OCI-LY7 (cell line): Measurements from ENCODE around the gene C20orf173. TPM values are rescaled to one million over a fixed set of nuclear protein-coding genes. Genes with fewer than 3 reads are reported as not detected.

Source experiments
- BruUV-seq: library from RNA; stranded (reverse); fragments of 400-500 nt; replicated peaks from 2 replicates; lab custom pipeline; 2021; lab: Mats Ljungman, UMichigan
- CTCF ChIA-PET: fragments of 300-600 bp; sonication (Branson Sonifier 250); formaldehyde crosslinking; loops from one replicate; lab custom pipeline; 2022; ENCODE audit warnings: antibody characterized with exemption; ENCODE audit not compliant: unreplicated experiment; lab: Charles Lee
- POLR2A ChIA-PET: fragments of 300-600 bp; sonication (Branson Sonifier 250); formaldehyde crosslinking; loops from one replicate; lab custom pipeline; 2022; ENCODE audit warnings: antibody characterized with exemption; lab: Charles Lee
- DNase-seq: peaks from one replicate; pipeline ENCODE4 v3.0.0-alpha.2; 2015; ENCODE audit warnings: low spot score
- H2AFZ ChIP-seq: fragments of 200-600 bp; sonication (generic), shearing (Covaris generic); 2 replicates; pipeline ENCODE4 v1.6.1; 2014; ENCODE audit warnings: mild to moderate bottlenecking, antibody characterized with exemption, low read length, moderate library complexity
- H3K27ac ChIP-seq: fragments of 200-600 bp; sonication (generic); 2 replicates; pipeline ENCODE4 v1.5.1; 2014; ENCODE audit warnings: mixed run types, low read depth, mild to moderate bottlenecking, moderate library complexity, low read length, inconsistent platforms; ENCODE audit not compliant: poor library complexity, severe bottlenecking
- H3K36me3 ChIP-seq: fragments of 200-600 bp; sonication (generic); 2 replicates; pipeline ENCODE4 v1.6.1; 2014; ENCODE audit warnings: mild to moderate bottlenecking, antibody characterized with exemption, low read length, moderate library complexity, mixed read lengths; ENCODE audit not compliant: insufficient read depth
- H3K4me1 ChIP-seq: fragments of 200-600 bp; sonication (generic); 2 replicates; pipeline ENCODE4 v1.5.1; 2014; ENCODE audit warnings: mild to moderate bottlenecking, low read length; ENCODE audit not compliant: insufficient read depth, poor library complexity, severe bottlenecking
- H3K4me2 ChIP-seq: fragments of 200-600 bp; sonication (generic); 2 replicates; pipeline ENCODE4 v1.6.1; 2014; ENCODE audit warnings: mild to moderate bottlenecking, low read length
- H3K4me3 ChIP-seq: fragments of 200-600 bp; sonication (generic); 2 replicates; pipeline ENCODE4 v1.5.1; 2014; ENCODE audit warnings: mild to moderate bottlenecking, low read depth, low read length; ENCODE audit not compliant: poor library complexity, severe bottlenecking
- H3K79me2 ChIP-seq: fragments of 200-600 bp; sonication (generic); 2 replicates; pipeline ENCODE4 v1.6.1; 2016; ENCODE audit warnings: low read depth, mild to moderate bottlenecking, low read length, moderate library complexity, mixed read lengths; ENCODE audit not compliant: insufficient read depth
- H3K9me2 ChIP-seq: fragments of 200-600 bp; sonication (generic); 2 replicates; pipeline ENCODE4 v1.6.1; 2016; ENCODE audit warnings: mild to moderate bottlenecking, low read length, mixed read lengths; ENCODE audit not compliant: insufficient read depth
- H3K9me3 ChIP-seq: fragments of 200-600 bp; sonication (generic); 2 replicates; pipeline ENCODE4 v1.6.1; 2014; ENCODE audit warnings: mild to moderate bottlenecking, mixed run types, low read length, mixed read lengths
- H4K20me1 ChIP-seq: fragments of 200-600 bp; sonication (generic); 2 replicates; pipeline ENCODE4 v1.6.1; 2014; ENCODE audit warnings: mild to moderate bottlenecking, antibody characterized with exemption, low read length, moderate library complexity, mixed read lengths; ENCODE audit not compliant: insufficient read depth
- CTCF ChIP-seq: fragments of 200-600 bp; sonication (generic); conservative IDR thresholded peaks from 2 replicates; pipeline ENCODE4 v1.5.1; 2014; ENCODE audit warnings: mild to moderate bottlenecking, antibody characterized with exemption, low read length, moderate library complexity, mixed read lengths
- EZH2phosphoT487 ChIP-seq: fragments of 200-600 bp; sonication (generic); IDR thresholded peaks from 2 replicates; pipeline ENCODE4 v1.6.1; 2018; ENCODE audit warnings: low read depth, borderline replicate concordance, mild to moderate bottlenecking, mixed run types, antibody characterized with exemption, low read length, moderate library complexity, mixed read lengths
- intact Hi-C: fragments of 100-400 bp; cut with micrococcal nuclease; formaldehyde crosslinking; loops from one replicate; pipeline ENCODE4 v1.10.0; 2022; ENCODE audit not compliant: unreplicated experiment
- total RNA-seq, 2 experiments: library from RNA; depleted of rRNA in 1 of 2; stranded (reverse); fragments of >200 nt in 1 of 2; shearing (Covaris generic) in 1 of 2; gene quantifications; 2 replicates each; pipeline ENCODE4 v1.2.3, GENCODE V29; 2014 to 2022

Gene C20orf173
- total RNA-seq, 2 experiments from 2014 or later: not detected

DNA sequence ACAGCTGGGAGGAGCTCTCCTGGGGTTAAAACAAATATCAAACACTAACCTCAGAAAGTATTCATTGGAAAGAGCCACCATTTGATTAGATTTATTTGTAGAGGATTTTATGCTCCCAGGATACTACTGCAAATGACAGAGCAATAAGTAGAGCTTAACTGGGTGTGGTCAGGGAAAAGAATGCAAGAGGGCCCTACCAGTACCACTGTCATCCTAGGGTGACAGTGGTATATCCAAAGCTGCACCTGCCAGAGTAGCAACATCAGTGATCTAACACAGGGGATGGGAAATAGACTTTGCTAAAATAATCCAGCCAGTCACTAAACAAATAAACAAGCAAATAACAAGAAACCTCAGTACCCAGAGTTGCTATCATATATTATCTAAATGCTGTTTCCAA, 42.1 kb upstream of the C20orf173 start:
- no peaks in the 10 kb centered on the region for H3K9me2 ChIP-seq
- H3K79me2 ChIP-seq: no peaks in the 10 kb centered on the region
- no peaks in the 10 kb centered on the region for H3K36me3 ChIP-seq
- H3K4me1 ChIP-seq: peaks cover 4% of the 10 kb centered on the region
- H2AFZ ChIP-seq: no peak overlapping the region
- no peak overlapping the region for H3K4me2 ChIP-seq
- H3K27ac ChIP-seq: no peak overlapping the region
- no peaks in the 10 kb centered on the region for H4K20me1 ChIP-seq
- intact Hi-C loops: no loop called here
- POLR2A ChIA-PET: interaction anchor here (0.6 kb wide), 2 partner anchors 10 to 109 kb away, joined by 3 to 9 read pairs; no protein-coding TSS in a partner anchor
- TF ChIP-seq EZH2phosphoT487 (no peak), CTCF (no peak)
- CTCF ChIA-PET: no interaction called here
- no TSS peak for BruUV-seq
- peaks cover 5% of the 10 kb centered on the region; the same call in 1 of the 2 replicates for H3K9me3 ChIP-seq
- H3K4me3 ChIP-seq: no peak overlapping the region
- DNase-seq: no peak

DNA sequence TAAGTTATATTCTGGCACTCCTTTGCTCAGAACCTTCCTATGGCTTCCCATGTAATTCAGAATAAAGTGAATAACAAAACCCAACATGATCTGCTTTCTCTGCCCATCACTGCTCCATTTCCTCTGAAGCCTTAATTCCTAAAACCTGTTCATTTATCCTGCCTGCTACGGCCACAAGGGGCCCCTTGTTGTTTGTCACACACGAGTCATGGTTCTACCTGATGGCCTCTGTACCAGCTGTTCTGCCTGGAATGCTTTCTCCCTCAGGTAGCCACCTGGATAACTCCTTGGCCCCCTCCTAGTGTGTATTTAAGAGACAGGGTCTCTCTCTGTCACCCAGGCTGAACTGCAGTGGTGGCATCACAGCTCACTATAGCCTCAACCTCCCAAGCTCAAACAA, 39.2 kb upstream of the C20orf173 start:
- Histone ChIP-seq H3K9me2 (no peaks in the 10 kb centered on the region), H3K4me1 (peaks cover 4% of the 10 kb centered on the region), H3K36me3 (no peaks in the 10 kb centered on the region), H4K20me1 (no peaks in the 10 kb centered on the region), H2AFZ (no peak overlapping the region), H3K4me3 (no peak overlapping the region), H3K4me2 (no peak overlapping the region), H3K9me3 (peaks cover 5% of the 10 kb centered on the region; the same call in 1 of the 2 replicates), H3K27ac (no peak overlapping the region), H3K79me2 (no peaks in the 10 kb centered on the region)
- ChIA-PET CTCF (interaction anchor here (0.6 kb wide), 1 partner anchor 96 kb away, joined by 3 read pairs; no protein-coding TSS in a partner anchor), POLR2A (interaction anchor here (0.6 to 1.0 kb wide), 4 partner anchors 15 to 720 kb away, joined by 3 to 6 read pairs (median 4); no protein-coding TSS in a partner anchor)
- no TSS peak for BruUV-seq
- intact Hi-C loops: loop anchor here (10.0 kb wide), 1 partner anchor 96 kb away; the partner anchor contains the start of genes CPNE1 and RBM12
- DNase-seq: peak; percentile 58
- TF ChIP-seq EZH2phosphoT487: no peak
- peak; percentile 76 for TF ChIP-seq CTCF

DNA sequence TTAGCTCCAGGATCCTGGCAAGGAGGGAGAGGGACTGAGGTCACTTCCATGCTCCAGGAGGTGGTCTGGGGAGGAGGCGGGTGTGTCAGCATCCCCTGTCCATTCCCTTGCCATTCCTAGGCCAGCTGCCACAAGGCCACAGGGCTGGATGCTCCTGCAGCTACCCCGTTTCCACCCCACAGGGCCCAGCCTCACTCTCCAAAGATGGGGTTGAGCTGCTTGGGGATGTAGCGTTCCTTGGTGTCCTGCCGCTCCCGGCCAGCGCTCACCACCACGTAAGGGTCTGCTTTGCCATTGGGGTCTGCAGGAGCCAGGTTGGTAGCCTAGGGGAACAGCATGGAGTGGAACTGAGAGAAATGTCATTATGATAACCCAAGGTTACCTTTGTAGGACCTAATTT, 35.5 kb upstream of the C20orf173 start:
- Histone ChIP-seq H3K4me2 (no peak overlapping the region), H3K79me2 (no peaks in the 10 kb centered on the region), H3K27ac (no peak overlapping the region), H2AFZ (no peak overlapping the region), H3K36me3 (no peaks in the 10 kb centered on the region), H4K20me1 (no peaks in the 10 kb centered on the region), H3K9me2 (no peaks in the 10 kb centered on the region), H3K4me3 (no peak overlapping the region), H3K9me3 (no peaks in the 10 kb centered on the region), H3K4me1 (peaks cover 17% of the 10 kb centered on the region)
- CTCF ChIA-PET: no interaction called here
- POLR2A ChIA-PET: interaction anchor here (0.6 to 0.9 kb wide), 2 partner anchors 14 to 15 kb away, joined by 3 to 4 read pairs; no protein-coding TSS in a partner anchor
- DNase-seq: no peak
- intact Hi-C loops: loop anchor here (10.0 kb wide), 1 partner anchor 100 kb away; the partner anchor contains the start of genes CPNE1 and RBM12
- TF ChIP-seq EZH2phosphoT487 (no peak), CTCF (no peak)
- BruUV-seq: no TSS peak
